Measurements from ENCODE around the gene SNED1.

SNED1 gene

GRCh38 chr2:241070361-241070760, 71.9 kb downstream of the SNED1 start:
- no peak for TF ChIP-seq CTCF (IDR thresholded peaks at IDR 0.05; ENCODE audit: control insufficient read depth, insufficient read depth, low read depth, low read length, missing control alignments)
- H3K4me3 ChIP-seq (ENCODE audit: control insufficient read depth, low read depth, low read length) = no peak overlapping the region
- DNase-seq (ENCODE audit: low read depth) = no peak

- DNase-seq (ENCODE audit: low read depth) = no peak
- H3K4me3 ChIP-seq (ENCODE audit: control insufficient read depth, low read depth, low read length) = no peak overlapping the region
- TF ChIP-seq CTCF (IDR thresholded peaks at IDR 0.05; ENCODE audit: control insufficient read depth, insufficient read depth, low read depth, low read length, missing control alignments) = no peak
Measured at GRCh38 chr2:241070811-241071676, 72.6 kb downstream of the SNED1 start.

- DNase-seq (ENCODE audit: low read depth) = no peak
- TF ChIP-seq CTCF (IDR thresholded peaks at IDR 0.05; ENCODE audit: control insufficient read depth, insufficient read depth, low read depth, low read length, missing control alignments) = no peak
- H3K4me3 ChIP-seq (ENCODE audit: control insufficient read depth, low read depth, low read length) = no peak overlapping the region
Measured at GRCh38 chr2:241071677-241072111, 73.3 kb downstream of the SNED1 start.

GRCh38 chr2:241072151-241072550, 73.7 kb downstream of the SNED1 start:
- H3K4me3 ChIP-seq (ENCODE audit: control insufficient read depth, low read depth, low read length) = no peak overlapping the region
- no peak for TF ChIP-seq CTCF (IDR thresholded peaks at IDR 0.05; ENCODE audit: control insufficient read depth, insufficient read depth, low read depth, low read length, missing control alignments)
- no peak for DNase-seq (ENCODE audit: low read depth)

GRCh38 chr2:241072553-241073165, 74.2 kb downstream of the SNED1 start:
- no peak for DNase-seq (ENCODE audit: low read depth)
- no peak overlapping the region for H3K4me3 ChIP-seq (ENCODE audit: control insufficient read depth, low read depth, low read length)
- no peak for TF ChIP-seq CTCF (IDR thresholded peaks at IDR 0.05; ENCODE audit: control insufficient read depth, insufficient read depth, low read depth, low read length, missing control alignments)

- H3K4me3 ChIP-seq (ENCODE audit: control insufficient read depth, low read depth, low read length) = no peak overlapping the region
- TF ChIP-seq CTCF (IDR thresholded peaks at IDR 0.05; ENCODE audit: control insufficient read depth, insufficient read depth, low read depth, low read length, missing control alignments) = no peak
- DNase-seq (ENCODE audit: low read depth) = no peak
Measured at GRCh38 chr2:241073166-241074064, 75.0 kb downstream of the SNED1 start.

Data from AG09309 (cell line).